Prostate gland (tissue), 2 donors: Measurements from ENCODE around the gene APBB3.

Source experiments
- POLR2A ChIP-seq: fragments of 450-650 bp; IDR thresholded peaks from one replicate; pipeline ENCODE4 v1.6.1; 2016; ENCODE audit warnings: antibody characterized with exemption, mild to moderate bottlenecking
- TF ChIP-seq, protein P1 (sequence below), 4 experiments: fragments of 200-600 bp in 2 of 4; fragments of 450-650 bp in 2 of 4; sonication (generic) in 2 of 4; IDR thresholded peaks; 1 replicate in 3 of 4; 2 replicates in 1 of 4; pipeline ENCODE4 v1.5.1; 2016 to 2019; ENCODE audit warnings: antibody characterized with exemption in 4 of 4, mild to moderate bottlenecking in 2 of 4, moderate library complexity in 2 of 4

DNA sequence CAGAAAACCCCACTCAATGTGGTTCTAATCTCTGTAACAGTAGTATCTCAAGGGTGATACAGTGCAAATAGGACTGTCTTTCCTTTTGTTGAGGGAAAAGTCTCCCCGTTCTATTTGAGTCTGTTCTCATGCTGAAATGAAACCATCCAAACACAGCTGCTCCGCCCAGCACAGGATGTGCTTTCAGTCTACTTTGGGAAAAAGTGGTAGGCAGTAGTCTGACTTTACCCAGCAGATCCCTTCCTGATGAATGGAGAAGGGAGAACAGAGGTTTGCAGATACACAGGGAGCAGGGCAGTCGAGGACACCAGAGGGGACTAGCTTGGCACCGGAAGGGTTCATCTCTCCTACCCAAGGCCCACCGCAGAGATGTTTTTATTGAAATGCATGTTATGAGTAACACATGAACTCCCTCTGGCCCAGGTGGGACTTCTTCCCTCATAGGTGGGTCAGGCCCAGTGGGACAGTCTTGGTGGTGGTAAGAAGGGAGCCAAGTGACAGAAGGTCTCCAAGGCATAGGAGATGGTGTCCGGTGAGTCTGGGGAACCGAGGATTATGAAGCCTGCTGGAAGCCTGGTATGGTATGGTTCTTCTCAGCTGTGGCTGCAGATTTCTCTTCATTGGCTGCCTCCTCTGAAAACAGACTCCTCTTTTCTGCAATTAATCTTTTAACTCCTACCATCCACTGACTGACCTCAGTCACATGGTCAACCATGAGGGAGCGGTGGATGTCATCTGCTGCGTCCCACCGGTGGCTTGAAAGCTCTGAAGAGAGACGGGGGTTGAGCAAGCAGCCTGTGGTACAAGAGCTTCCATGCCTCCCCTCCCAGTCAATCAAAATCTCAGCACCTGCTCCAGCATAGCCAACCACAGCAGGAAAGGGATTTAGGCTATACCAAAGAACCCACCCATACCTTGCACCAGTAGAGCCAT is 14.0 kb downstream of the APBB3 start:
- TF ChIP-seq POLR2A: no peak
- TF ChIP-seq, protein P1, sequence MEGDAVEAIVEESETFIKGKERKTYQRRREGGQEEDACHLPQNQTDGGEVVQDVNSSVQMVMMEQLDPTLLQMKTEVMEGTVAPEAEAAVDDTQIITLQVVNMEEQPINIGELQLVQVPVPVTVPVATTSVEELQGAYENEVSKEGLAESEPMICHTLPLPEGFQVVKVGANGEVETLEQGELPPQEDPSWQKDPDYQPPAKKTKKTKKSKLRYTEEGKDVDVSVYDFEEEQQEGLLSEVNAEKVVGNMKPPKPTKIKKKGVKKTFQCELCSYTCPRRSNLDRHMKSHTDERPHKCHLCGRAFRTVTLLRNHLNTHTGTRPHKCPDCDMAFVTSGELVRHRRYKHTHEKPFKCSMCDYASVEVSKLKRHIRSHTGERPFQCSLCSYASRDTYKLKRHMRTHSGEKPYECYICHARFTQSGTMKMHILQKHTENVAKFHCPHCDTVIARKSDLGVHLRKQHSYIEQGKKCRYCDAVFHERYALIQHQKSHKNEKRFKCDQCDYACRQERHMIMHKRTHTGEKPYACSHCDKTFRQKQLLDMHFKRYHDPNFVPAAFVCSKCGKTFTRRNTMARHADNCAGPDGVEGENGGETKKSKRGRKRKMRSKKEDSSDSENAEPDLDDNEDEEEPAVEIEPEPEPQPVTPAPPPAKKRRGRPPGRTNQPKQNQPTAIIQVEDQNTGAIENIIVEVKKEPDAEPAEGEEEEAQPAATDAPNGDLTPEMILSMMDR (IDR thresholded peaks at IDR 0.05): no peak
